Measurements from ENCODE around the gene AANAT. TPM values are rescaled to one million over a fixed set of nuclear protein-coding genes. Genes with fewer than 3 reads are reported as not detected.

Gene AANAT
- total RNA-seq, 4 donors from 2014 or later: not detected

DNA sequence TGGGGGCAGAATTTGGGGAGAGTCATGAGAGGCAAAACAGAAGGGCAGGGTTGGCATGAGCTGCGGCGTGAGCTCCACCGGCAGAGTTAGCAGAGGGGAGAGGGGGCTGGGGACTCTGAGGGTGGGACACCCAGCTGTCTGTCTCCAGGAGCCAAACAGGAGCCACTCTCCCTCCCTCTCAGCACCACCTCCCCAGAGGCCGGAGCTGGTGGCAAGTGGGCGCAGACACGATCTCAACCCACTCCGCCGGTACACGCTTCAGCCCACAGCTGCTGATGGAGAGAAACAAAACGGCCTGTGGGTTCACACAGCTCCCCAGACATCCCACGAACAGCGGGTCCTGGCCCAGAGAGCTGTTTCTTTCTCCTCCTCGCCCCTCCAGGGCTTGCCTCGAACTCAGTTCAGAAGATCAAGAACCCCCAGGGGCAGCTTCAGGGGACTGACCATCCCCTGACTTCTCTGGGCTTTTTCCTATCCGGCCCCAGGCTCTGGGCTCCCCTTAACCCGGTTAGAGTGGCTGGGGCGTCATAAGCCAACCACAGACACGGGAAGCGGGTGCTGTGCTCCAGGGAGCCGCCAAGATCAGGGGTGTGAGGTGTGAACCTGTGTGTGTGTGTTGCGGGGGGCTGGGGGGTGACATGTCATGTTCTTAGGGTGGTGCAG is 26.2 kb downstream of the AANAT start:
- intact Hi-C loops (cut with DNase I; ENCODE audit: low total_unique reads): no loop called here
- no peaks in the 10 kb centered on the region for H3K9me3 ChIP-seq
- TF ChIP-seq, protein P1, sequence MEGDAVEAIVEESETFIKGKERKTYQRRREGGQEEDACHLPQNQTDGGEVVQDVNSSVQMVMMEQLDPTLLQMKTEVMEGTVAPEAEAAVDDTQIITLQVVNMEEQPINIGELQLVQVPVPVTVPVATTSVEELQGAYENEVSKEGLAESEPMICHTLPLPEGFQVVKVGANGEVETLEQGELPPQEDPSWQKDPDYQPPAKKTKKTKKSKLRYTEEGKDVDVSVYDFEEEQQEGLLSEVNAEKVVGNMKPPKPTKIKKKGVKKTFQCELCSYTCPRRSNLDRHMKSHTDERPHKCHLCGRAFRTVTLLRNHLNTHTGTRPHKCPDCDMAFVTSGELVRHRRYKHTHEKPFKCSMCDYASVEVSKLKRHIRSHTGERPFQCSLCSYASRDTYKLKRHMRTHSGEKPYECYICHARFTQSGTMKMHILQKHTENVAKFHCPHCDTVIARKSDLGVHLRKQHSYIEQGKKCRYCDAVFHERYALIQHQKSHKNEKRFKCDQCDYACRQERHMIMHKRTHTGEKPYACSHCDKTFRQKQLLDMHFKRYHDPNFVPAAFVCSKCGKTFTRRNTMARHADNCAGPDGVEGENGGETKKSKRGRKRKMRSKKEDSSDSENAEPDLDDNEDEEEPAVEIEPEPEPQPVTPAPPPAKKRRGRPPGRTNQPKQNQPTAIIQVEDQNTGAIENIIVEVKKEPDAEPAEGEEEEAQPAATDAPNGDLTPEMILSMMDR (IDR thresholded peaks at IDR 0.05): no peak
- TF ChIP-seq POLR2A (IDR thresholded peaks at IDR 0.05): no peak
- peak overlapping the region; percentile 47 to 49 for H3K27ac ChIP-seq
- H3K4me3 ChIP-seq: no peak overlapping the region
- no peak for DNase-seq
- H3K36me3 ChIP-seq: no peaks in the 10 kb centered on the region
- peaks cover 0 to 4% of the 10 kb centered on the region in 2 donors for H3K4me1 ChIP-seq
- H3K27me3 ChIP-seq: no peaks in the 10 kb centered on the region

DNA sequence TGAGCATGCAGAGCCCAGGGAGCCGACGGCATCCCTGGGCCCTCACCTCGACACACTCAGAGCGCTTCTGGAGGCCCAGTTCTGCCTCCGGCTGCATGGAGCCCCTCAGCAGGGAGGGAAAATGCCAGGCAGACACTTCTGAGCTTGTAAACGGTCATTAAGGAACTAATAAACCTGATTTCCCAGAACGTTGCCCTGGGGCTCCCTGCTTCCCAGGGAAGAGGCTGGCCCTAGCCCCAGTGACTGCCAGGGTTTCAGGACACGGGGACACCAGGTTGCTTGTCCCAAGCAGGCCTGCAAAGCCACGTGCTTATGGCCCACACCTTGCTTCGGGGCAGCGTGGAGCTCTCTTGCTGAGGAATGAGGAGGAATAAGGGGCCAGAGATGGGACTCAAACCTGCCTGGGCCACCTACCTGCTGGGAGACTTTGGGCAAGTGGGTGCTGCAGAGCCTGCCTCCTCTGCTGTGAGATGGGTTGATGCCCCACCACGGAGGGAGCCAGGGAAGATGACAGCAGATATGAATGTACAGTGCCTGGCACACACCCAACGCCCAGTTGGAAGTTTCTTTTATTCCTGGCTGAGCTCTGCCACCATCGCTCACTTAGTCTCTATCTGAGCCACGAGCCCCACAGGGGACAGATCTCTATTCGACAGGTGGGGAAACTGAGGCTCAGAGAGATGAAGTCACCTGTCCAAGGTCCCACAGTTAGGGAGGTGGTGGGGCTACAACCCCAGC is 28.4 kb downstream of the AANAT start:
- Histone ChIP-seq H3K4me1 (peaks cover 0 to 4% of the 10 kb centered on the region in 2 donors), H3K27ac (no peak overlapping the region), H3K4me3 (no peak overlapping the region), H3K36me3 (no peaks in the 10 kb centered on the region), H3K27me3 (no peaks in the 10 kb centered on the region), H3K9me3 (no peaks in the 10 kb centered on the region)
- TF ChIP-seq POLR2A (IDR thresholded peaks at IDR 0.05): no peak
- TF ChIP-seq, protein P1 (IDR thresholded peaks at IDR 0.05): no peak
- no peak for DNase-seq
- intact Hi-C loops (cut with DNase I; ENCODE audit: low total_unique reads): no loop called here

DNA sequence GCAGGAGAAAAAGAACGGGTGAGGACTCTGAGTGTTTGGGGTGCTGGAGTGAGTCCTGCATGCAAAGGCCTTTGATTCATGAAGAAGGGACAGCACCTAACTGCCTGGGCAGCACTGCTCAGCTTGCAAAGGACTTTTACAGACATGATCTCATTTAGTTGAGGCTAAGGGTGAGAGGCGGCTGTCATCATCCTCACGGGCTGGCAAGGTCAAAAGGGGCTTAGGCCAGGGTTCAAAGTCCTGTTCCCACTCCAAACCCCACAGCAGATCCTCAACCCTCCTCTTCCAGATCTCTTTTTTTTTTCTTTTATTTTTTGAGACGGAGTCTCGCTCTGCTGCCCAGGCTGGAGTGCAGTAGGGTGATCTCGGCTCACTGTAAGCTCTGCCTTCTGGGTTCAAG is 29.1 kb downstream of the AANAT start:
- H3K4me1 ChIP-seq: peaks cover 0 to 4% of the 10 kb centered on the region in 2 donors
- no peaks in the 10 kb centered on the region for H3K9me3 ChIP-seq

DNA sequence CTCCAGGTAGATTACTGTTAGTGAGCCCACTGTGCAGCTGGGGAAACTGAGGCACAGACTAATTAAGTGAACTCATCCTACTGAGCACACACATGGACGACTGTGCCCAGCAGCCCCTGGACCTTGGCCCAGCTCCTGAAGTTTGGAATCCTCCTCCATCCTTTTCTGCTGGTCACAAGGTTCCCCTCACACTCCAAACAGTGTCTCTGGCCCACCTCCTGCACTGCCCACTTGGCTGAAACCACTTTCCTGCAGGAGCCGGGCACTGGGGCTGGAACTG is 30.2 kb downstream of the AANAT start:
- no peaks in the 10 kb centered on the region for H3K27me3 ChIP-seq
- DNase-seq: no peak
- peak overlapping the region; percentile 42 to 53 for H3K27ac ChIP-seq
- H3K4me3 ChIP-seq: no peak overlapping the region
- no peaks in the 10 kb centered on the region for H3K9me3 ChIP-seq
- TF ChIP-seq, protein P1 (IDR thresholded peaks at IDR 0.05): no peak
- no peak for TF ChIP-seq POLR2A (IDR thresholded peaks at IDR 0.05)
- intact Hi-C loops (cut with DNase I; ENCODE audit: low total_unique reads): no loop called here
- H3K4me1 ChIP-seq: peaks cover 0 to 4% of the 10 kb centered on the region in 2 donors
- H3K36me3 ChIP-seq: no peaks in the 10 kb centered on the region

More for the DNA sequence above, 29.1 kb downstream of the AANAT start:
- H3K27ac ChIP-seq: no peak overlapping the region
- intact Hi-C loops (cut with DNase I; ENCODE audit: low total_unique reads): no loop called here
- no peaks in the 10 kb centered on the region for H3K27me3 ChIP-seq
- TF ChIP-seq, protein P1 (IDR thresholded peaks at IDR 0.05): no peak
- TF ChIP-seq POLR2A (IDR thresholded peaks at IDR 0.05): no peak
- no peaks in the 10 kb centered on the region for H3K36me3 ChIP-seq
- no peak for DNase-seq
- no peak overlapping the region for H3K4me3 ChIP-seq

All from uterus (tissue), 4 donors.